Measurements from ENCODE around the gene FRMD4B.

FRMD4B gene

GRCh38 chr3:69403454-69403853 lies 17.6 kb upstream of the FRMD4B start:
- DNase-seq: no peak

- DNase-seq: no peak
Observed at GRCh38 chr3:69400683-69401082, 14.8 kb upstream of the FRMD4B start.

GRCh38 chr3:69392850-69393249 lies 7.0 kb upstream of the FRMD4B start:
- DNase-seq: no peak

- no peak for DNase-seq
Observed at GRCh38 chr3:69392415-69392814, 6.5 kb upstream of the FRMD4B start.

- DNase-seq: no peak
Observed at GRCh38 chr3:69391554-69391953, 5.7 kb upstream of the FRMD4B start.

- no peak for DNase-seq
Observed at GRCh38 chr3:69390771-69391170, 4.9 kb upstream of the FRMD4B start.

GRCh38 chr3:69389520-69390248 lies 3.8 kb upstream of the FRMD4B start:
- DNase-seq: no peak

- DNase-seq: no peak
Observed at GRCh38 chr3:69388241-69388640, 2.4 kb upstream of the FRMD4B start.

GRCh38 chr3:69386556-69387385 lies 883 bp upstream of the FRMD4B start:
- no peak for DNase-seq

- DNase-seq: no peak
Observed at GRCh38 chr3:69385123-69385722, 665 bp downstream of the FRMD4B start.

- DNase-seq: no peak
Observed at GRCh38 chr3:69384326-69384725, 1.6 kb downstream of the FRMD4B start.

GRCh38 chr3:69379661-69380060 lies 6.2 kb downstream of the FRMD4B start:
- DNase-seq: no peak

GRCh38 chr3:69378112-69378802 lies 7.6 kb downstream of the FRMD4B start:
- no peak for DNase-seq

GRCh38 chr3:69377262-69377661 lies 8.6 kb downstream of the FRMD4B start:
- no peak for DNase-seq

- no peak for DNase-seq
Observed at GRCh38 chr3:69376731-69377130, 9.2 kb downstream of the FRMD4B start.

GRCh38 chr3:69371816-69372215 lies 14.1 kb downstream of the FRMD4B start:
- DNase-seq: no peak

GRCh38 chr3:69370901-69371301 lies 15.0 kb downstream of the FRMD4B start:
- no peak for DNase-seq

- no peak for DNase-seq
Observed at GRCh38 chr3:69370156-69370883, 15.6 kb downstream of the FRMD4B start.

- DNase-seq: no peak
Observed at GRCh38 chr3:69368129-69368741, 17.7 kb downstream of the FRMD4B start.

GRCh38 chr3:69367586-69367985 lies 18.3 kb downstream of the FRMD4B start:
- DNase-seq: no peak

- DNase-seq: no peak
Observed at GRCh38 chr3:69364354-69364753, 21.5 kb downstream of the FRMD4B start.

- no peak for DNase-seq
Observed at GRCh38 chr3:69360690-69361089, 25.2 kb downstream of the FRMD4B start.
